KMS-11 (cell line): Measurements from ENCODE around the gene NLGN4X.

ENCODE experiments used
- H2AFZ ChIP-seq: fragments of 200-600 bp; sonication (generic); 2 replicates; pipeline ENCODE4 v1.6.1; 2016; ENCODE audit warnings: antibody characterized with exemption, mixed run types, low read depth
- H3K27ac ChIP-seq: fragments of 200-600 bp; sonication (generic); 2 replicates; pipeline ENCODE4 v1.6.1; 2016; ENCODE audit warnings: mild to moderate bottlenecking, mixed run types
- H3K27me3 ChIP-seq: fragments of 200-600 bp; sonication (generic); 2 replicates; pipeline ENCODE4 v1.6.1; 2017; ENCODE audit warnings: mild to moderate bottlenecking, low read depth, mixed run types, moderate library complexity; ENCODE audit not compliant: insufficient read depth
- H3K36me3 ChIP-seq: fragments of 200-600 bp; sonication (generic); 2 replicates; pipeline ENCODE4 v1.6.1; 2017; ENCODE audit warnings: mild to moderate bottlenecking, mixed run types; ENCODE audit not compliant: insufficient read depth
- H3K4me1 ChIP-seq: fragments of 200-600 bp; sonication (generic); 2 replicates; pipeline ENCODE4 v1.6.1; 2016; ENCODE audit warnings: mild to moderate bottlenecking, low read depth, mixed run types; ENCODE audit not compliant: poor library complexity, severe bottlenecking
- H3K4me2 ChIP-seq: fragments of 200-600 bp; sonication (generic); 2 replicates; pipeline ENCODE4 v1.7.0; 2016; ENCODE audit warnings: mild to moderate bottlenecking, mixed run types
- H3K4me3 ChIP-seq: fragments of 200-600 bp; sonication (generic); IDR thresholded peaks from 2 replicates; pipeline ENCODE4 v1.6.1; 2017; ENCODE audit warnings: low read depth, low read length, mixed read lengths; ENCODE audit not compliant: insufficient read depth
- H3K79me2 ChIP-seq: fragments of 200-600 bp; sonication (generic); 2 replicates; pipeline ENCODE4 v1.6.1; 2016; ENCODE audit warnings: low read depth, mixed run types; ENCODE audit not compliant: insufficient read depth
- H3K9ac ChIP-seq: fragments of 200-600 bp; sonication (generic); 2 replicates; pipeline ENCODE4 v1.6.1; 2016; ENCODE audit warnings: mild to moderate bottlenecking, mixed run types
- H4K20me1 ChIP-seq: fragments of 200-600 bp; sonication (generic); 2 replicates; pipeline ENCODE4 v1.6.1; 2016; ENCODE audit warnings: mild to moderate bottlenecking, mixed run types; ENCODE audit not compliant: insufficient read depth
- TF ChIP-seq, protein P1 (sequence below): fragments of 200-600 bp; sonication (generic); conservative IDR thresholded peaks from 2 replicates; pipeline ENCODE4 v1.6.1; 2017; ENCODE audit warnings: low read depth, mild to moderate bottlenecking, antibody characterized with exemption, low read length, moderate library complexity, mixed read lengths

NLGN4X gene

DNA sequence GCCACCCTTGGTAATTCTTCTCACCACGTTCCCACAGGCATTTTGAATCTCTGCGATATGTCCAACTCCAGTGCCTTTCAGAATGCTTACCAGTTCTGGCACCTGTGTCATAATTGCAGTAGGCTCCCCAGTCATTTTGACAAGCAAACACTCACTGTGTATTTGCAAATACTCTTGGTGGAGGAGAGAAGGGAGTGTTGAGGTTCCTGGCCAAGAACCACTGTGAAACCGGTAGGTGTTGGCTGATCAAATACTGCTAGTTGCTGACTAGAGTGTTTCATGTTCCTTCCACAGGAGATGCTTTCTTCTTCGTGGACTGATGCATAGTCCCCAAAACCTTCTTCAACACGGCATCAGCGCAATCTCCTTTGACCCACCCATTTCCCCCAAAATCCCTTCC, 16.0 kb upstream of the NLGN4X start:
- H3K4me1 ChIP-seq, result no peaks in the 10 kb centered on the region
- H3K4me2 ChIP-seq, result no peak overlapping the region

GRCh38 chrX:6238576-6238975, 9.9 kb upstream of the NLGN4X start:
- H3K36me3 ChIP-seq, result no peaks in the 10 kb centered on the region
- TF ChIP-seq, protein P1, sequence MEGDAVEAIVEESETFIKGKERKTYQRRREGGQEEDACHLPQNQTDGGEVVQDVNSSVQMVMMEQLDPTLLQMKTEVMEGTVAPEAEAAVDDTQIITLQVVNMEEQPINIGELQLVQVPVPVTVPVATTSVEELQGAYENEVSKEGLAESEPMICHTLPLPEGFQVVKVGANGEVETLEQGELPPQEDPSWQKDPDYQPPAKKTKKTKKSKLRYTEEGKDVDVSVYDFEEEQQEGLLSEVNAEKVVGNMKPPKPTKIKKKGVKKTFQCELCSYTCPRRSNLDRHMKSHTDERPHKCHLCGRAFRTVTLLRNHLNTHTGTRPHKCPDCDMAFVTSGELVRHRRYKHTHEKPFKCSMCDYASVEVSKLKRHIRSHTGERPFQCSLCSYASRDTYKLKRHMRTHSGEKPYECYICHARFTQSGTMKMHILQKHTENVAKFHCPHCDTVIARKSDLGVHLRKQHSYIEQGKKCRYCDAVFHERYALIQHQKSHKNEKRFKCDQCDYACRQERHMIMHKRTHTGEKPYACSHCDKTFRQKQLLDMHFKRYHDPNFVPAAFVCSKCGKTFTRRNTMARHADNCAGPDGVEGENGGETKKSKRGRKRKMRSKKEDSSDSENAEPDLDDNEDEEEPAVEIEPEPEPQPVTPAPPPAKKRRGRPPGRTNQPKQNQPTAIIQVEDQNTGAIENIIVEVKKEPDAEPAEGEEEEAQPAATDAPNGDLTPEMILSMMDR, result no peak
- no peak overlapping the region for H3K27ac ChIP-seq
- H3K4me3 ChIP-seq, result no peak overlapping the region
- H3K9ac ChIP-seq, result no peak overlapping the region
- no peaks in the 10 kb centered on the region for H4K20me1 ChIP-seq
- H3K4me2 ChIP-seq, result no peak overlapping the region
- H3K79me2 ChIP-seq, result no peaks in the 10 kb centered on the region
- H3K27me3 ChIP-seq, result no peaks in the 10 kb centered on the region
- no peak overlapping the region for H2AFZ ChIP-seq
- no peaks in the 10 kb centered on the region for H3K4me1 ChIP-seq

More for the DNA sequence above, 16.0 kb upstream of the NLGN4X start:
- no peaks in the 10 kb centered on the region for H4K20me1 ChIP-seq
- no peaks in the 10 kb centered on the region for H3K27me3 ChIP-seq
- H3K27ac ChIP-seq, result no peak overlapping the region
- H2AFZ ChIP-seq, result no peak overlapping the region
- no peak overlapping the region for H3K9ac ChIP-seq
- no peaks in the 10 kb centered on the region for H3K36me3 ChIP-seq
- TF ChIP-seq, protein P1, result no peak
- H3K79me2 ChIP-seq, result no peaks in the 10 kb centered on the region
- H3K4me3 ChIP-seq, result no peak overlapping the region

GRCh38 chrX:6227935-6228334, 732 bp downstream of the NLGN4X start:
- Histone ChIP-seq H3K79me2 (no peaks in the 10 kb centered on the region), H4K20me1 (no peaks in the 10 kb centered on the region), H3K4me2 (no peak overlapping the region), H3K9ac (no peak overlapping the region), H3K27ac (no peak overlapping the region), H3K4me1 (no peaks in the 10 kb centered on the region), H3K36me3 (no peaks in the 10 kb centered on the region), H2AFZ (no peak overlapping the region), H3K4me3 (no peak overlapping the region), H3K27me3 (no peaks in the 10 kb centered on the region)
- TF ChIP-seq, protein P1, result no peak

DNA sequence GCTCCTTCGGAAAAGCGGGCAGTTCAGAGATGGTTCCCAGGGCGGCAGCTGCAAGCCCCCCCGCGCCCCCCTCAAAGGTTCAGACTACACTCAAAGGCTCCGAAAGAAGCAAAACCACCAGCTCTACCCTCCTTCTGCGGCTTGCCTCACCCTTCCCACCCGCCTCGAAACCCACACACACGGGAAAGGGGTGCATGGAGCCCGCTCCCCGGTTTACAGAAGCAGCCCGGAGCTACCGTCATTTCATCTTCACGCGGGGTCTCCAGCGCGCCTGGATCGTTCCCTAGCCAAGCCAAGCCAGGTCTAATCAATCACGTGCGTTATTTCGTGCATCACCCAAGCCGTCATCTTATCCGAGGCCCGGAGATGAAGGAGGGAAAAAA, 1.2 kb downstream of the NLGN4X start:
- Histone ChIP-seq H3K4me3 (no peak overlapping the region), H3K79me2 (no peaks in the 10 kb centered on the region), H3K9ac (no peak overlapping the region), H2AFZ (peak overlapping the region; percentile 85; the same call in 1 of the 2 replicates), H3K27ac (no peak overlapping the region), H3K4me1 (no peaks in the 10 kb centered on the region), H3K27me3 (no peaks in the 10 kb centered on the region), H3K36me3 (no peaks in the 10 kb centered on the region), H3K4me2 (no peak overlapping the region; the same call in 1 of the 2 replicates), H4K20me1 (no peaks in the 10 kb centered on the region)
- TF ChIP-seq, protein P1, result no peak
